Measurements from ENCODE around the gene PTPRR.
A peak's percentile ranks its signal among the peaks of the same experiment; 100 is the strongest.

Gene PTPRR

DNA sequence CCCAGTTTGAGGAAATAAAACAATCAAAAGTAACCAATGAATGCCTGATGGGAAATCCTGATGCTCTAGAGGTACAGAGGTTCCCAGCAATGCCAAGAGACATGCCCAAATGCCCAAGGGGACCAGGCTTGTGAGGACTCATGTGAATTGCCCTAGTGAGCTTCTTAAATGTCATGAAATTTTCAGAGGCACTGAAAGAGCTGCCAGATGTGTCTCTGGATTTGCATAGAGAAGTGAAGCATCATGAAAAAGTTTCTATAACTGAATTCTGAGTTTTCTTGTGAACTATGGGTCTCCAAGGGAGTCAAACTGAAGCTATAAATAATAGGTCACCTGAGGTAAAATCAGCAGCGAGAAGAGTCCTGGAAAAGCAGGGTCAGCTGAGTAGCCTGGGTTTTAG lies 9.9 kb downstream of the PTPRR start:
- no peak for DNase-seq

- no peak for DNase-seq
Observed at GRCh38 chr12:70908978-70909377, 11.6 kb downstream of the PTPRR start.

DNA sequence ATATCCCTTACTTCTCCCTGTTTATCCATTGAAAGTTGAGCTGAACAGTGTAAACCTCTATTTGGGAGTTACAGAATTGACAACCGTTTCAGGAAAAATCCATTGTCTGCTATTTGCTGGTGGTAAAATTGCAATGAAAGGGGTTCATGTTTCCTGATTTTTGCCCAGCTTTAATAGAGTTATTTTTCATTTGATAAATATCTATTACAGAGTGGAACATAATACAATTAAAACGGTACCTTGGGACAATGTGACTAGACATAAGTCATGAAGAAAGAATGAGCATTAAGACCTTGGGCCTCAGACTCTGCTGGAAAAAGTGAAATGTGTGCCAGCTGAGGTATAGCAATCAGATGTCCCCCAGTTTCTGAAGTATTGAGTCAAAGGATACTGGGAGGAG lies 13.1 kb downstream of the PTPRR start:
- no peak for DNase-seq

- DNase-seq = no peak
Observed at GRCh38 chr12:70895956-70896355, 24.6 kb downstream of the PTPRR start.

GRCh38 chr12:70892593-70892992 lies 27.9 kb downstream of the PTPRR start:
- DNase-seq = no peak

DNA sequence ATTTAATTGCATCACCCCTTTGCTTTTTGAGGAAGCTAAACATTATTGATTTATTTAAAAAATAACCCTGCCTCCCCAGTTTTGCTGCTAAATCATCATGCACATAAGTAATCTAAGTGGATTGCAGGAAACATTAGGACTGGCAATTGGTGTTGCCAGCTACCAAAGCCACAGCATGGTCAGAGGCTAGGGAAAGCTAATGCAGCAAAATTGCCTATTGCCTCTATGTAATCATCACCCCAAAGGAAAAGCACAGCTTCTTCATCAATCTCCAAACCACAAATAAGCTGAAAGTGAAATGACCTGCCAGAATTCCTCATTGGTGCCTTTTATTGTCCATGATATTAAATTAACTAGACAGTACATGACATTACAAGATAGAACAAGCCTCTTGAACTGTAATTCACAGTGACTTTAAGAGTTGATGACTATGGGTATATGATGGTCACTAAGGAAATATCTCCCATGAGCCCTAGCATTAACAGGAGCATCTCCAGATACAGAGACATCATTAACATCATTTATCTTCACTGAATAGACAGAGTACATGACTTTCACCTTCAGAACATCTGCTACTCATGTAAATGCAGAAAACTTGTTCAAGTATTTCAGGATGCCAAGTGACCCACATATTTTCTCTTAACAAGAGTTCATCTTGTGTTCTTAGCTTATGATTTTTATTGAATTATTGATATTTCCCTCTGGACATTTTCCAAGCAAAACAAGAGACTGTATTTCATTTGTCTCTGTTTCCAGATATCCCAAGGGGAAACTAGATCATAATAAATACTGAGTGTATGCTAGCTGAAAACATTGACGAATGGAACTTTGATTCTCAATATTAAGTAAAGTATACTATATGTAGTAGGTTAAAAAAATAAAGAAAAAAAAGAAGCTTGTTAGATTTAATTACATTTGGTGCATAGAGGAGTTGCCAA lies 29.4 kb downstream of the PTPRR start:
- DNase-seq = no peak

- peak; percentile 20 for DNase-seq
Observed at GRCh38 chr12:70885956-70886355, 34.6 kb downstream of the PTPRR start.

DNA sequence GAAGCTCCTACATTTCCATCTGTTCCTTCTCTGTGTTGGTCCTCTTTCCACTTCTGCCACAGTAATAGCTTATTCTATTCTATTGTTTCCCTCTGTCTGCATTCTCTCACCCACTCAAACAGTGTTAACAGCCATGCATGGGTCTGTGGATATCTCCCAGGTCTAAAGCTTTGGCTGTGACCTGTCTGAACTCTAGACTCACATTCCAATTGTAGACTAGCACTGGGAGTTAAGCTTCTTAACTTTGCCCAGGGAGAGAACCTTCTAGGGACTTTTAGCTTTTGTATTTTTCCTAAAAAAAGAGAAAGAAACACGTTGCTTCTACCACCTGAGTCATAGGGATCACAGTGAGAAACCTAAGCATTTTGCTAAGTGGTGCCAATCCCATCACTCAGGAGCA lies 36.7 kb downstream of the PTPRR start:
- no peak for DNase-seq

DNA sequence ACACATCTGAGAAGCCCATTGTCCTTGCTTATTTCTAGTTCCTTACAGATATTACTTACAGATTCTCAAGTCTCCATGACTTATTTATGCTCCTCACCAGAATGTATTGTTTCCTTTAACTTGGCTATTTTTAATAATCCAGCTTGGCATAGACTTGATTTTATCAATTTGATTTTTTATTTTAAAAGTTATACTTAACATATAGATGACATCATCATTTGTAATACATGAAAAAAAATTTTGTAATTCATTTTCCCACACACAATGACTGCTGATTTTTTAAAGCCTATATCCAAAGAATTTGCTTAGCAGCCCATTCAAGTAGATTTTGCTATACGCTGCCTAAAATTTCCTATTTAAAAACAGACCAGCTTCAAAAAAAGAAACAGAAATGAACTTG lies 39.8 kb downstream of the PTPRR start:
- no peak for DNase-seq

GRCh38 chr12:70876952-70877351 lies 43.6 kb downstream of the PTPRR start:
- DNase-seq = peak; percentile 59

- no peak for DNase-seq
Observed at GRCh38 chr12:70875628-70876027, 44.9 kb downstream of the PTPRR start.

DNA sequence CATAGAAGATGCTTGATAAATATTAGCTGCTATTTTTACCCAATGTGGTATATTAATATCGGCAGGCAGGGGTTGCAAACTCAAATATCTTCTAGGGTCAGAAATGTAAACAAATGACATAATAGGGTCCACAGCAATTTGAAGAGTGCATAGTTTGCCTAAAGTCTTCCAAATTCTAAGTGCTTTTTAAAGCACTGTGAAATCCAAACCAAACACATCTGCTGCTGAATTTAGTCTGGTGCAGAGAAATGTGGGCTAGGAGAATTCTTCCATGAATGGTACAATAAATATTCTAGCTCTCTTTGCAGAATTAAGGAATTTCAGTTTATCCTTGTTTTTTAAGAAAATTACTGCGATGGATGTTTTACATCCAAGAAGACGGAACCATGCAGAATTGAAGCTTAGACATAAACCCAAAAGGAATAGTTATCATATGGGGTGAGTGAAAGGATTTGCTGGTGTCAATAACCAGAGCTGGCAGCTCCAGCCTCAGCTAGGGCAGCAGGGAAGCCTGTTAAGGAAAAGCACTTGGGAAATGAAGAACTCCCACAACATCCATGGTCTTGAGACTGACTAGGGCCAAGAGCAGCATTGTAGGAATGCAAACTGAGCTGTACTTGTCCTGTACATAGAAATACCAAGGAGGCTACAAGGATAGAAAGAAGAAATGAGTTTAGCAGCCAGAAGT lies 65.5 kb downstream of the PTPRR start:
- no peak for DNase-seq

- DNase-seq = no peak
Observed at GRCh38 chr12:70854138-70854537, 66.4 kb downstream of the PTPRR start.

- DNase-seq = peak; percentile 87
Observed at GRCh38 chr12:70853326-70853725, 67.2 kb downstream of the PTPRR start.

- DNase-seq = peak; percentile 25
Observed at GRCh38 chr12:70852416-70853150, 68.0 kb downstream of the PTPRR start.

- peak; percentile 73 for DNase-seq
Observed at GRCh38 chr12:70849265-70849960, 71.1 kb downstream of the PTPRR start.

- DNase-seq = no peak
Observed at GRCh38 chr12:70847871-70848270, 72.7 kb downstream of the PTPRR start.

- DNase-seq = no peak
Observed at GRCh38 chr12:70845268-70845667, 75.3 kb downstream of the PTPRR start.

- DNase-seq = no peak
Observed at GRCh38 chr12:70843363-70843762, 77.2 kb downstream of the PTPRR start.

- DNase-seq = no peak
Observed at GRCh38 chr12:70842942-70843341, 77.6 kb downstream of the PTPRR start.

- peak; percentile 18 for DNase-seq
Observed at GRCh38 chr12:70842136-70842535, 78.4 kb downstream of the PTPRR start.

DNA sequence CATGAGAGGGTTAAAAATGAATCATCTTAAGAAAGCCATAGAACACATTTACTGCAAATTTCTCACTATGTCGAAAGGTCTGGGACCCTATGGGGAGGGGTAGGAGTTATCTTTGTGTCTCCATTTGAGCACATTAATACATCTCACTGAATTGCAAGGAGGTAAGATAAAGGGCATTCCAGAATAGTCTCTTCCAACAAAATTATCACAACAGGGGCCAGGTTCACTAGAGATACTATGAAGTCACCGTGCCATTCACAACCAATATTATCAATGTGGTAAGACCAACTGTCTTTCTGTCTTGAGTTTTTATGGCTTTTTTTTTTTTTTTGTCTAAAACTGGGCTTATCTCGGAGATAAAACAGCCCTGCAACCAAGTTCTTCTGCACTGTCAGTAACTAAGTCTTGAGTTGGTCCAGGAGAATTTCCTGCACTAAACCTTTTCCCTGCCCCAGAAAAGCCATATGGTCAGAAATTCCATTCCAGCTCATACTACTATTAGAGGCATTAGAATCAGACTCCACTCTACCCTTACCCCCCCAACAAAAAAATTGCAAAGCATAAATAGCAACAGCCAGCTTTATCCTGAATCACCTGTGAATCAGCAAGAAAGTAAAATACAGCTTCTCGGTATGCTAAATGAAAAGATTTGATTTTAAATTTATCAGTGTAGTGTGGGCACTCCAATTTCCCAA lies 79.7 kb downstream of the PTPRR start:
- peak; percentile 28 for DNase-seq

Data from fibroblast of upper back skin (primary cell).